GM19023 (cell line): ENCODE measurements around the gene ULBP2.
"Not testable (repeated sequence)": the region's sequence is repeated elsewhere in the genome, so short reads cannot be mapped to it uniquely, and the experiment has no call there.

Experiments used
- ATAC-seq: cut with Tn5 transposase; IDR thresholded peaks from one replicate; pipeline ENCODE4 v1.9.1; 2021; ENCODE audit warnings: mild to moderate bottlenecking, moderate library complexity; ENCODE audit not compliant: unreplicated experiment

Gene ULBP2

GRCh38 chr6:149908480-149908879 lies 33.3 kb upstream of the ULBP2 start:
- not testable (repeated sequence) for ATAC-seq

GRCh38 chr6:149909701-149910470 lies 31.9 kb upstream of the ULBP2 start:
- no peak for ATAC-seq

GRCh38 chr6:149910721-149911151 lies 31.1 kb upstream of the ULBP2 start:
- no peak for ATAC-seq

GRCh38 chr6:149912680-149913079 lies 29.1 kb upstream of the ULBP2 start:
- not testable (repeated sequence) for ATAC-seq

GRCh38 chr6:149913085-149913484 lies 28.7 kb upstream of the ULBP2 start:
- no peak for ATAC-seq

GRCh38 chr6:149913540-149914240 lies 28.1 kb upstream of the ULBP2 start:
- no peak for ATAC-seq

- no peak for ATAC-seq
Measured at GRCh38 chr6:149915970-149916865, 25.6 kb upstream of the ULBP2 start.

GRCh38 chr6:149917679-149918078 lies 24.1 kb upstream of the ULBP2 start:
- no peak for ATAC-seq

GRCh38 chr6:149918151-149918905 lies 23.5 kb upstream of the ULBP2 start:
- no peak for ATAC-seq

- not testable (repeated sequence) for ATAC-seq
Measured at GRCh38 chr6:149919126-149919833, 22.5 kb upstream of the ULBP2 start.

- ATAC-seq: no peak
Measured at GRCh38 chr6:149919834-149920225, 22.0 kb upstream of the ULBP2 start.

GRCh38 chr6:149921361-149921760 lies 20.5 kb upstream of the ULBP2 start:
- no peak for ATAC-seq

- not testable (repeated sequence) for ATAC-seq
Measured at GRCh38 chr6:149922091-149922490, 19.7 kb upstream of the ULBP2 start.

- ATAC-seq: no peak
Measured at GRCh38 chr6:149922642-149923326, 19.0 kb upstream of the ULBP2 start, which contains the start of gene RAET1G. TSS of gene RAET1G (minus strand) at chr6:149923121. CDS start at chr6:149923010, 111 bp downstream.

- no peak for ATAC-seq
Measured at GRCh38 chr6:149923327-149923986, 18.4 kb upstream of the ULBP2 start.

GRCh38 chr6:149924206-149924932 lies 17.4 kb upstream of the ULBP2 start:
- no peak for ATAC-seq

GRCh38 chr6:149924933-149925252 lies 16.9 kb upstream of the ULBP2 start:
- no peak for ATAC-seq
